Amygdala (tissue), 56 donors: ENCODE data around the gene WDR20.
"Not testable (repeated sequence)": the region's sequence is repeated elsewhere in the genome, so short reads cannot be mapped to it uniquely, and the experiment has no call there.

Experiments used
- DNase-seq, 56 donors: peaks; one replicate each; lab custom pipeline; 2025; lab: John Stamatoyannopoulos, UW

Gene WDR20, protein sequence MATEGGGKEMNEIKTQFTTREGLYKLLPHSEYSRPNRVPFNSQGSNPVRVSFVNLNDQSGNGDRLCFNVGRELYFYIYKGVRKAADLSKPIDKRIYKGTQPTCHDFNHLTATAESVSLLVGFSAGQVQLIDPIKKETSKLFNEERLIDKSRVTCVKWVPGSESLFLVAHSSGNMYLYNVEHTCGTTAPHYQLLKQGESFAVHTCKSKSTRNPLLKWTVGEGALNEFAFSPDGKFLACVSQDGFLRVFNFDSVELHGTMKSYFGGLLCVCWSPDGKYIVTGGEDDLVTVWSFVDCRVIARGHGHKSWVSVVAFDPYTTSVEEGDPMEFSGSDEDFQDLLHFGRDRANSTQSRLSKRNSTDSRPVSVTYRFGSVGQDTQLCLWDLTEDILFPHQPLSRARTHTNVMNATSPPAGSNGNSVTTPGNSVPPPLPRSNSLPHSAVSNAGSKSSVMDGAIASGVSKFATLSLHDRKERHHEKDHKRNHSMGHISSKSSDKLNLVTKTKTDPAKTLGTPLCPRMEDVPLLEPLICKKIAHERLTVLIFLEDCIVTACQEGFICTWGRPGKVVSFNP

DNA sequence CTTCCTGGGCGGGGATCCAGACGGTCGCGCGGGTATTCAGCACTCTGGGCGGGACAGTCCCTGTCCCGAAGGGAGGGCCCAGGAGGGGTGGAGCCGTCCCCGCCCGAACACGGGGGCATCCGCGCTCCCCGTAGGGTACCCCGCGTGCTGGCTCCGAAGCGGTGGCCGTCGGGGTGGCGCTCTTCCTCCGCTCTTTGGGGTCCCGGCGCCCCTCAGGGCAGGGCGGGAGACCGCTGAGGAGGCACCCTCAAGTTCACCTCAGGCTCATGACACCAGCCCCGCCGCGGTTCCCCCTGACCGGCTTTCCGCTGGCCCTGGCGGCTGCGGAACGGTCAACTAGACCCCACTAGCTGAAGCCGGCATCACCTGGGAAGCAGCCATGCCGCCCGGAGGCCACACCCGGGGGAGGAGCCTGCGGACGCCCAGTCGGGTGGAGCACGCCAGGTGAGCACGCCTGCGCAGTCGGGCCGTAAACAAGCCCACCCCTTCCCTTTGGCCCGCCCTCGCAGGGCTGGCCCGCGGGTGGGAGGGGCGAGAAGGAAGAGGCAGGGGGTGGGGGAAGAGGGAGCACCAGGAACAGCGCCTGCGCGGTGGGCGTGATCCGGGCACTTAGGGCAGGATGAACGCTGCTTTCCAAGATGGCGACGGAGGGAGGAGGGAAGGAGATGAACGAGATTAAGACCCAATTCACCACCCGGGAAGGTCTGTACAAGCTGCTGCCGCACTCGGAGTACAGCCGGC lies at the start of gene WDR20:
TSS of gene WDR20 (plus strand) at position 612 of the 741 bp plus-strand sequence. CDS start at position 639, 27 bp downstream.
- DNase-seq: peak; percentile 80 to 99 (median 97)

GRCh38 chr14:102090713-102091112 lies 49.0 kb upstream of the WDR20 start:
- no peak for DNase-seq

GRCh38 chr14:102092806-102093205 lies 46.9 kb upstream of the WDR20 start:
- no peak for DNase-seq

- no peak for DNase-seq
Observed at GRCh38 chr14:102094101-102094500, 45.6 kb upstream of the WDR20 start.

GRCh38 chr14:102095231-102095870 lies 44.3 kb upstream of the WDR20 start:
- no peak for DNase-seq

DNA sequence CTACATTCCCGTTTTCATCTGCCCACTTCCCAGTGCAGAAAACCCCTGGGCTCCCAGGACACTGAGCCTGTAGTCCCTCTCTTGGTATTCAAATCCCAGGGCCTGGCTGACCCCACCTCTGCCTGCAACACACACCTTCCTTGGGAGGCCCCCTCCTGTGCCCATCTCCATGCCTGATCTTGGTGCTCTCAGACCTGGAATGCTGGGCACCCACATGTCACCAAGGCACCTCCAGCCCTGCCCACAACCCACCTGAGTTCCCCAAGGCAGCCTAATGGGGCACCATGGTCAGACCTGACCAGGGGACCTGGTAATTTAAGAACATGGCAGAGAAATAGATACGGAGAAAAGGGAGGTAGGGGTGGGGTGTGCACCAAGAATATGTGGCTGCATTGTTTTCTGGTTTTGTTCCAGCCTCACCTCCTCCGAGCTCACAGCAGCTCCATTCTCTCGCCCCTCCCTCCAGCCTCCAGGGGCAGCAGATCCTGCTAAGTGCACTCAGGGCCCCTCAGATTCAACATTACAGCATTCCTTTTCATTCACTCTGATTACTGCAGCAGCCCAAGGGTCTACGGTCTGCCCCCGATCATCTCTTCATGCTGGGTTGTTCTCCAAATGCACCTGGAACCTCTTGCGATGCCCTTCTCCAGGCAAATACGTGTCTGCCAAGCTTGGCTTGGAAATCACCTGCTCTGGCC lies 43.7 kb upstream of the WDR20 start:
- peak in 1 of 56 donors; percentile 44 for DNase-seq

DNA sequence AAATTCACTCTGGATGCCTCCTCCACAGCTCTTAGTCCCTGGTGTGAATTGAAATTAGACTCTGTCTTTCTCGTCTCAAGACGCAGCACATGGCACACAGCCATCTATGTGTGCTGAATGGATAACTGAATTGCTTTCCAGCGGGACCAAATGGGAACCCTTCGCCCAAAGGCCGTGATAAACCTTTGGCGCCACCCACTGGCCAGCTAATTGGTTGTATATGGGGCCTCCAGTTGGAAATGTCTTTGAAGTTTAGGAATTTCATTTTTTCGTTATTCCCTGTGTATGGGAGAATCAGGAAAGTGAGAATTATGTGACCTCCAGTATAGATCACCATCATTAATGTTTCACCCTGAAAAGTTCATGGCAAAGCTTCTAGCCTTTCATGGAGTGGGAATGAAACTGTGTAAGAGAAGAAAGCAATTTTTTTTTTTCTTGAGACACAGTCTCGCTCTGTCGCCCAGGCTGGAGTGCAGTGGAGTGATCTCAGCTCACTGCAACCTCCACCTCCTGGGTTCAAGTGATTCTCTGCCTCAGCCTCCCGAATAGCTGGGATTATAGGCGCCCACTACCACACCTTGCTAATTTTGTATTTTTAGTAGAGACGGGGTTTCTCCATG lies 43.0 kb upstream of the WDR20 start:
- DNase-seq: peak in 54 of 56 donors; percentile 16 to 92 (median 69)

DNA sequence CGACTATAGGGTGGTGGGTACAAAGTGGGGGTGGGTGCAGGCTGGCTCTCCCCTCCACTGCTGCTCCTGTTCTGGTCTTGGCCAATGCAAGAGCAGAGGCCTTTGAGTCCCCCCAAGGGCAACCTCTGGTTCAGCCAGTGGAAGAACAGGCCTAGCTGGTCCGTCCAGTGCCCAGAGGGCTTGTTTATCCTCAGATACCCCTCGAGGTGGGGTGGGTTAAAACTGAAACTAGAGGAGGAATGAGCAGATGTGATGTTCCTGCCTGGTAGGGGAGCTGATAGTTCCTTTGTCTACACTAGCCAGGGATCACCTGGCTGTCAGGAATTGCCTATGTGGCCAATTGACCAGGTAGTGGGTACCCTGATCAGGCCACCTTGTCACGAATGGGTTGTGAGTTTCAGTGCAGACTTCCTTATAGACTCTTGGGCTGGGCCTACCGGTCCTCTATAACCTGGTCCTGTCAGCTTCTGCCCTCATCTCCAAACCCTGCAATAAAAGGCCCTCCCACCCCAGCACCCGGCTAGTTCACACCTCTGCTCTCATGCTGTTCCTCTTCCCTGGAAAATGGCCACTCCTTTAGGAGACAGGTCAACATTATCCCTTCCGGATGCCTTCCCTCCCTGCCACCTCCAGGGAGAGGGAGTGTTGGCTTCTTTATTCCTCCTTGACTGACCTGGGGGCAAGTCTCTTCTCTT lies 42.1 kb upstream of the WDR20 start:
- no peak for DNase-seq

- DNase-seq: no peak
Observed at GRCh38 chr14:102103062-102103695, 36.5 kb upstream of the WDR20 start.

GRCh38 chr14:102105369-102105768 lies 34.3 kb upstream of the WDR20 start:
- DNase-seq: no peak

GRCh38 chr14:102109332-102109731 lies 30.4 kb upstream of the WDR20 start:
- not testable (repeated sequence) for DNase-seq

DNA sequence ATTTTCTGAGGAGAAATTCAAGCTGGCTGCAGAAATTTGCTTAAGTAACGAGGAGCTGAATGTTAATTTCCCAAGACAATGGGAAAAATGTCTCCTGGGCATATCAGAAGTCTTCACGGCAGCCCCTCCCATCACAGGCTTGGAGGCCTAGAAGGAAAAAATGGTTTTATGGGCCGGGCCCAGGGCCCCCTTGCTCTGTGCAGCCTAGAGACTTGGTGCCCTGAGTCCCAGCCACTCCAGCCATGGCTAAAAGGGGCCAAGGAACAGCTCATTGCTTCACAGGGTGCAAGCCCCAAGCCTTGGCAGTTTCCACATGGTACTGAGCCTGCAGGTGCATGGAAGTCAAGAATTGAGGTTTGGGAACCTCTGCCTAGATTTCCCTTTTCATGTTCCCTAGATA lies 28.6 kb upstream of the WDR20 start:
- DNase-seq: no peak

- DNase-seq: no peak
Observed at GRCh38 chr14:102116361-102117180, 23.1 kb upstream of the WDR20 start.

- no peak for DNase-seq
Observed at GRCh38 chr14:102117852-102118251, 21.8 kb upstream of the WDR20 start.

- DNase-seq: no peak
Observed at GRCh38 chr14:102120888-102121287, 18.8 kb upstream of the WDR20 start.

DNA sequence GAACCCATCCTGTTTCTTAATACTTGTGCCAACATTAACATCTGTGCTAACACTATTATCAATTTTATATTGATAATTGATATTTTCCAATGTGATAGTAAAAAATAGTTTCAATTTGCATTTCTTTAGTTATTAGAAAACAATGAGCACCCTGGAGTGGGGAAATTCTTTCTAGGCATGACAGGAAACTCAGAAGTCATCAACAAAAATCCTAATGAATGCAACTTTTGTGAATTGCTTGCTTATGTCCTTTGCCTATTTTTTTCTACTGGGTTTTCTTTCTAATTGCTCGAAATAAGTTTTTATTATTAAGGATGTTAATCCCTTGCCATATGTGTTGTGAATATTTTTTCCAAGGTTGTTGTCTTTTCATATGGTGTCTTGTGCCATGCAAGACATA lies 18.1 kb upstream of the WDR20 start:
- no peak for DNase-seq

DNA sequence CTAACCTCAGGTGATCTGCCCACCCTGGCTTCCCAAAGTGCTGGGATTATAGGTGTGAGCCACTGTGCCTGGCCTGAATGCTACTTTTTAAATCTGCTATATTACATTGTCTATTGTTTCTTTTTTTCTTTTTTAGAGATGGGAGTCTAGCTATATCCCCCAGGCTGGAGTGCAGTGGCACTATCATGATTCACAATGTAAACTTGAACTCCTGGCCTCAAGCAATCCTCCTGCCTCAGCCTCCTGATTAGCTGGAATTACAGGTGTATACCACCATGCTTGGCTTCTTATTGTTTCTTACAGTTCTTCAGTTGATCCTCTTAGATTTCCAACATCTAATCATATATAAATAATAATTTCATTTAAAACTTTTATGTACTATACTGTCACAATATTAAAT lies 15.3 kb upstream of the WDR20 start:
- DNase-seq: no peak

DNA sequence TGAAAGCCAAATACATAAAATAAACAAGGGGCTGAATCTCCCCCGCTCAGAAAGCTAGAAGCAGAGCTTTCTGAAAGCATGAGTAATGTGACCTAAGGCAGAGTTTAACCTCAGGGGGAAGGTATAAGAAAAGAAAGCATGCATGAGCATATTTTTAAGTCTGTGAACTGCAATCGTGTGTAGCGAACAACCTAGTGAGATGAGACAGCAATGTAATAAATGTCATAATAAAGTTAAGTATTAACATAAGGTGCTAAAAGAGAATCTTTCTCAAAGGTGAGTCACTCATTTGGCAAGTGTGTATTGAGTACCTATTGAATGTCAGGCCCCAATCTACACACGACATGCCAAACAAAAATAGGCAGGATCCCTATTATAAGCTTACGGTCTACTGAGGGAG lies 14.2 kb upstream of the WDR20 start:
- DNase-seq: no peak
